GM23338 (cell line): Measurements from ENCODE around the gene VEGFB. TPM values are rescaled to one million over a fixed set of nuclear protein-coding genes. Genes with fewer than 3 reads are reported as not detected.

Experiments
- ATAC-seq: fragments of 200-7000 bp; cut with Tn5 transposase; 3 replicates; pipeline ENCODE4 v1.9.1; 2020
- DNase-seq: peaks from one replicate; pipeline ENCODE4 v3.0.0-alpha.2; 2015; ENCODE audit warnings: low spot score
- H2AFZ ChIP-seq: fragments of 200-600 bp; sonication (generic); 2 replicates; pipeline ENCODE4 v1.8.0; 2016; ENCODE audit warnings: antibody characterized with exemption, mild to moderate bottlenecking, moderate library complexity
- H3F3A ChIP-seq: fragments of 200-600 bp; sonication (generic); replicated peaks from 2 replicates; pipeline ENCODE4 v1.8.0; 2017; ENCODE audit warnings: antibody characterized with exemption, mixed run types, low read depth
- H3K27ac ChIP-seq: fragments of 200-600 bp; sonication (generic); 2 replicates; pipeline ENCODE4 v1.6.1; 2016; ENCODE audit warnings: low read depth
- H3K27me3 ChIP-seq: fragments of 200-600 bp; sonication (generic); 2 replicates; pipeline ENCODE4 v1.8.0; 2016; ENCODE audit warnings: mild to moderate bottlenecking, mixed run types, moderate library complexity; ENCODE audit not compliant: insufficient read depth
- H3K36me3 ChIP-seq: fragments of 200-600 bp; sonication (generic); 2 replicates; pipeline ENCODE4 v1.8.0; 2016; ENCODE audit warnings: mild to moderate bottlenecking; ENCODE audit not compliant: insufficient read depth
- H3K4me1 ChIP-seq: fragments of 200-600 bp; sonication (generic); 2 replicates; pipeline ENCODE4 v1.8.0; 2016; ENCODE audit warnings: mild to moderate bottlenecking, moderate library complexity; ENCODE audit not compliant: insufficient read depth
- H3K4me2 ChIP-seq: fragments of 200-600 bp; sonication (generic); 2 replicates; pipeline ENCODE4 v1.7.1; 2017; ENCODE audit warnings: mixed run types
- H3K4me3 ChIP-seq: fragments of 200-600 bp; sonication (generic); 2 replicates; pipeline ENCODE4 v1.6.1; 2016; ENCODE audit warnings: mixed run types
- H3K79me2 ChIP-seq: fragments of 200-600 bp; sonication (generic); replicated peaks from 2 replicates; pipeline ENCODE4 v1.8.0; 2017; ENCODE audit warnings: mild to moderate bottlenecking; ENCODE audit not compliant: insufficient read depth
- H3K9me2 ChIP-seq: fragments of 200-600 bp; sonication (generic); 2 replicates; pipeline ENCODE4 v1.8.0; 2017; ENCODE audit not compliant: insufficient read depth
- H4K20me1 ChIP-seq: fragments of 200-600 bp; sonication (generic); replicated peaks from 2 replicates; pipeline ENCODE4 v1.8.0; 2017; ENCODE audit warnings: mild to moderate bottlenecking; ENCODE audit not compliant: insufficient read depth
- H3K27ac Mint-ChIP-seq: 2 replicates; pipeline ENCODE4 v1.8.0; 2020; ENCODE audit warnings: inconsistent platforms, mild to moderate bottlenecking, moderate library complexity, mixed read lengths
- H3K27me3 Mint-ChIP-seq: 3 replicates; pipeline ENCODE4 v1.8.0; 2022; ENCODE audit warnings: low read depth, mild to moderate bottlenecking, moderate library complexity, mixed read lengths, inconsistent platforms; ENCODE audit not compliant: insufficient read depth, poor library complexity
- H3K36me3 Mint-ChIP-seq: 3 replicates; pipeline ENCODE4 v1.8.0; 2021; ENCODE audit warnings: low read depth, mild to moderate bottlenecking, inconsistent platforms, moderate library complexity, mixed read lengths
- H3K4me1 Mint-ChIP-seq: 3 replicates; pipeline ENCODE4 v1.8.0; 2020; ENCODE audit warnings: mild to moderate bottlenecking, inconsistent platforms, mixed read lengths
- H3K4me3 Mint-ChIP-seq: 3 replicates; pipeline ENCODE4 v1.8.0; 2021; ENCODE audit warnings: moderate library complexity, mild to moderate bottlenecking, inconsistent platforms, mixed read lengths
- H3K9me3 Mint-ChIP-seq: 3 replicates; pipeline ENCODE4 v1.8.0; 2020; ENCODE audit warnings: moderate library complexity, mild to moderate bottlenecking, inconsistent platforms, mixed read lengths
- CTCF ChIP-seq, 2 experiments: fragments of 200-600 bp in 1 of 2; sonication (generic) in 1 of 2; conservative IDR thresholded peaks; 2 replicates each; pipeline versions ENCODE4 v1.5.1 to v1.6.1; 2016 to 2017; ENCODE audit warnings: antibody characterized with exemption in 2 of 2, low read depth in 2 of 2, mild to moderate bottlenecking in 2 of 2, moderate library complexity in 1 of 2
- EZH2phosphoT487 ChIP-seq: fragments of 200-600 bp; sonication (generic); IDR thresholded peaks from one replicate; pipeline ENCODE4 v1.8.1; 2018; ENCODE audit warnings: antibody characterized with exemption; ENCODE audit not compliant: unreplicated experiment
- JUNB ChIP-seq: IDR thresholded peaks from one replicate; pipeline ENCODE4 v1.6.1; 2016; ENCODE audit warnings: antibody characterized with exemption; ENCODE audit not compliant: unreplicated experiment
- NANOG ChIP-seq: IDR thresholded peaks from 2 replicates; pipeline ENCODE4 v1.6.1; 2016; ENCODE audit warnings: antibody characterized with exemption, borderline replicate concordance
- polyA plus RNA-seq: library from polyadenylated mRNA; unstranded; fragments of >200 nt; fragmentation: Nextera tagmentation; extraction: Ambion mirVana; gene quantifications from 2 replicates; pipeline ENCODE4 v1.2.1, GENCODE V29; 2016
- total RNA-seq: library from RNA; depleted of rRNA; stranded (reverse); fragments of >200 nt; shearing (Covaris generic); gene quantifications from 2 replicates; pipeline ENCODE4 v1.2.3, GENCODE V29; 2014
- TF ChIP-seq, protein P1 (sequence below): fragments of 250-450 bp; sonication (Bioruptor Pico); IDR thresholded peaks from 2 replicates; pipeline ENCODE4 v1.5.0; 2020; ENCODE audit warnings: mild to moderate bottlenecking, moderate library complexity
- TF ChIP-seq, protein P2 (sequence below): IDR thresholded peaks from 2 replicates; pipeline ENCODE4 v1.6.1; 2016; ENCODE audit warnings: antibody characterized with exemption

VEGFB gene
- total and polyA plus RNA-seq, 2 experiments from 2014 or later, result 20.8 to 25.8 TPM

DNA sequence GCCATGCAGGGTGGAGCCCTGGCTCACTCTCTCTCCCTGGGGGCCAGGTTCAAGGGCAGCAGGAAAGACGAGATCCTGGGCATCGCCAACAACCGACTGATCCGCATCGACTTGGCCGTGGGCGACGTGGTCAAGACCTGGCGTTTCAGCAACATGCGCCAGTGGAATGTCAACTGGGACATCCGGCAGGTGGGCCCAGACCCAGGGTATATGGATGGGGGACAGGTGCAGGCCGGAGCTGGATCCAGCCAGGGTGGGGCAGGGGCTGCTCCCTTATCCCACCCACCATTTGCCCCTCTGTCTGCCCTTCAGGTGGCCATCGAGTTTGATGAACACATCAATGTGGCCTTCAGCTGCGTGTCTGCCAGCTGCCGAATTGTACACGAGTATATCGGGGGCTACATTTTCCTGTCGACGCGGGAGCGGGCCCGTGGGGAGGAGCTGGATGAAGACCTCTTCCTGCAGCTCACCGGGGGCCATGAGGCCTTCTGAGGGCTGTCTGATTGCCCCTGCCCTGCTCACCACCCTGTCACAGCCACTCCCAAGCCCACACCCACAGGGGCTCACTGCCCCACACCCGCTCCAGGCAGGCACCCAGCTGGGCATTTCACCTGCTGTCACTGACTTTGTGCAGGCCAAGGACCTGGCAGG, 11.3 kb upstream of the VEGFB start:
- no peak overlapping the region for H3K4me2 ChIP-seq
- TF ChIP-seq, protein P1, sequence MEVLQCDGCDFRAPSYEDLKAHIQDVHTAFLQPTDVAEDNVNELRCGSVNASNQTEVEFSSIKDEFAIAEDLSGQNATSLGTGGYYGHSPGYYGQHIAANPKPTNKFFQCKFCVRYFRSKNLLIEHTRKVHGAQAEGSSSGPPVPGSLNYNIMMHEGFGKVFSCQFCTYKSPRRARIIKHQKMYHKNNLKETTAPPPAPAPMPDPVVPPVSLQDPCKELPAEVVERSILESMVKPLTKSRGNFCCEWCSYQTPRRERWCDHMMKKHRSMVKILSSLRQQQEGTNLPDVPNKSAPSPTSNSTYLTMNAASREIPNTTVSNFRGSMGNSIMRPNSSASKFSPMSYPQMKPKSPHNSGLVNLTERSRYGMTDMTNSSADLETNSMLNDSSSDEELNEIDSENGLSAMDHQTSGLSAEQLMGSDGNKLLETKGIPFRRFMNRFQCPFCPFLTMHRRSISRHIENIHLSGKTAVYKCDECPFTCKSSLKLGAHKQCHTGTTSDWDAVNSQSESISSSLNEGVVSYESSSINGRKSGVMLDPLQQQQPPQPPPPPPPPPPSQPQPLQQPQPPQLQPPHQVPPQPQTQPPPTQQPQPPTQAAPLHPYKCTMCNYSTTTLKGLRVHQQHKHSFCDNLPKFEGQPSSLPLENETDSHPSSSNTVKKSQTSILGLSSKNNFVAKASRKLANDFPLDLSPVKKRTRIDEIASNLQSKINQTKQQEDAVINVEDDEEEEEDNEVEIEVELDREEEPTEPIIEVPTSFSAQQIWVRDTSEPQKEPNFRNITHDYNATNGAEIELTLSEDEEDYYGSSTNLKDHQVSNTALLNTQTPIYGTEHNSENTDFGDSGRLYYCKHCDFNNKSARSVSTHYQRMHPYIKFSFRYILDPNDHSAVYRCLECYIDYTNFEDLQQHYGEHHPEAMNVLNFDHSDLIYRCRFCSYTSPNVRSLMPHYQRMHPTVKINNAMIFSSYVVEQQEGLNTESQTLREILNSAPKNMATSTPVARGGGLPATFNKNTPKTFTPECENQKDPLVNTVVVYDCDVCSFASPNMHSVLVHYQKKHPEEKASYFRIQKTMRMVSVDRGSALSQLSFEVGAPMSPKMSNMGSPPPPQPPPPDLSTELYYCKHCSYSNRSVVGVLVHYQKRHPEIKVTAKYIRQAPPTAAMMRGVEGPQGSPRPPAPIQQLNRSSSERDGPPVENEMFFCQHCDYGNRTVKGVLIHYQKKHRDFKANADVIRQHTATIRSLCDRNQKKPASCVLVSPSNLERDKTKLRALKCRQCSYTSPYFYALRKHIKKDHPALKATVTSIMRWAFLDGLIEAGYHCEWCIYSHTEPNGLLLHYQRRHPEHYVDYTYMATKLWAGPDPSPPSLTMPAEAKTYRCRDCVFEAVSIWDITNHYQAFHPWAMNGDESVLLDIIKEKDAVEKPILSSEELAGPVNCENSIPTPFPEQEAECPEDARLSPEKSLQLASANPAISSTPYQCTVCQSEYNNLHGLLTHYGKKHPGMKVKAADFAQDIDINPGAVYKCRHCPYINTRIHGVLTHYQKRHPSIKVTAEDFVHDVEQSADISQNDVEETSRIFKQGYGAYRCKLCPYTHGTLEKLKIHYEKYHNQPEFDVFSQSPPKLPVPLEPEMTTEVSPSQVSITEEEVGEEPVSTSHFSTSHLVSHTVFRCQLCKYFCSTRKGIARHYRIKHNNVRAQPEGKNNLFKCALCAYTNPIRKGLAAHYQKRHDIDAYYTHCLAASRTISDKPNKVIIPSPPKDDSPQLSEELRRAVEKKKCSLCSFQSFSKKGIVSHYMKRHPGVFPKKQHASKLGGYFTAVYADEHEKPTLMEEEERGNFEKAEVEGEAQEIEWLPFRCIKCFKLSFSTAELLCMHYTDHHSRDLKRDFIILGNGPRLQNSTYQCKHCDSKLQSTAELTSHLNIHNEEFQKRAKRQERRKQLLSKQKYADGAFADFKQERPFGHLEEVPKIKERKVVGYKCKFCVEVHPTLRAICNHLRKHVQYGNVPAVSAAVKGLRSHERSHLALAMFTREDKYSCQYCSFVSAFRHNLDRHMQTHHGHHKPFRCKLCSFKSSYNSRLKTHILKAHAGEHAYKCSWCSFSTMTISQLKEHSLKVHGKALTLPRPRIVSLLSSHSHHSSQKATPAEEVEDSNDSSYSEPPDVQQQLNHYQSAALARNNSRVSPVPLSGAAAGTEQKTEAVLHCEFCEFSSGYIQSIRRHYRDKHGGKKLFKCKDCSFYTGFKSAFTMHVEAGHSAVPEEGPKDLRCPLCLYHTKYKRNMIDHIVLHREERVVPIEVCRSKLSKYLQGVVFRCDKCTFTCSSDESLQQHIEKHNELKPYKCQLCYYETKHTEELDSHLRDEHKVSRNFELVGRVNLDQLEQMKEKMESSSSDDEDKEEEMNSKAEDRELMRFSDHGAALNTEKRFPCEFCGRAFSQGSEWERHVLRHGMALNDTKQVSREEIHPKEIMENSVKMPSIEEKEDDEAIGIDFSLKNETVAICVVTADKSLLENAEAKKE (CRISPR knock-in tag), result no peak
- TF ChIP-seq CTCF (conservative IDR thresholded peaks at IDR 0.05; ENCODE audit: low read depth in 2 of 2) (no peak), EZH2phosphoT487 (no peak), NANOG (no peak), JUNB (no peak)
- TF ChIP-seq, protein P2, sequence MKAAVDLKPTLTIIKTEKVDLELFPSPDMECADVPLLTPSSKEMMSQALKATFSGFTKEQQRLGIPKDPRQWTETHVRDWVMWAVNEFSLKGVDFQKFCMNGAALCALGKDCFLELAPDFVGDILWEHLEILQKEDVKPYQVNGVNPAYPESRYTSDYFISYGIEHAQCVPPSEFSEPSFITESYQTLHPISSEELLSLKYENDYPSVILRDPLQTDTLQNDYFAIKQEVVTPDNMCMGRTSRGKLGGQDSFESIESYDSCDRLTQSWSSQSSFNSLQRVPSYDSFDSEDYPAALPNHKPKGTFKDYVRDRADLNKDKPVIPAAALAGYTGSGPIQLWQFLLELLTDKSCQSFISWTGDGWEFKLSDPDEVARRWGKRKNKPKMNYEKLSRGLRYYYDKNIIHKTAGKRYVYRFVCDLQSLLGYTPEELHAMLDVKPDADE, result no peak
- no peaks in the 10 kb centered on the region for H3K27me3 ChIP-seq
- no peak overlapping the region for H3K27ac Mint-ChIP-seq
- peaks cover 7% of the 10 kb centered on the region for H3K27me3 Mint-ChIP-seq
- H3K4me1 ChIP-seq, result no peaks in the 10 kb centered on the region; the same call in 1 of the 2 replicates
- no peaks in the 10 kb centered on the region; the same call in 1 of the 2 replicates for H3K36me3 ChIP-seq
- peaks cover 9% of the 10 kb centered on the region for H3K4me1 Mint-ChIP-seq
- no peak overlapping the region for H3K27ac ChIP-seq
- no peak overlapping the region for H2AFZ ChIP-seq
- H4K20me1 ChIP-seq, result no peaks in the 10 kb centered on the region
- H3F3A ChIP-seq, result no peaks in the 10 kb centered on the region
- no peaks in the 10 kb centered on the region for H3K9me2 ChIP-seq
- no peak overlapping the region for H3K4me3 Mint-ChIP-seq
- ATAC-seq (no peak), DNase-seq (no peak)
- H3K36me3 Mint-ChIP-seq, result no peaks in the 10 kb centered on the region
- no peaks in the 10 kb centered on the region for H3K9me3 Mint-ChIP-seq
- no peak overlapping the region for H3K4me3 ChIP-seq
- no peaks in the 10 kb centered on the region; the same call in 1 of the 2 replicates for H3K79me2 ChIP-seq
